Measurements from ENCODE around the gene CSF2RB.

Gene CSF2RB

GRCh38 chr22:36904260-36904880 lies 9.1 kb upstream of the CSF2RB start:
- Histone ChIP-seq H3K27me3 (ENCODE audit: control insufficient read depth, insufficient read depth, low read length) (peaks cover 12% of the 10 kb centered on the region), H3K9me3 (ENCODE audit: control insufficient read depth, insufficient read depth, low read length) (no peaks in the 10 kb centered on the region), H3K27ac (ENCODE audit: low read depth, low read length) (no peak overlapping the region), H3K4me3 (ENCODE audit: low read depth, low read length) (no peak overlapping the region), H3K9ac (ENCODE audit: low read depth, low read length) (no peak overlapping the region), H3K4me1 (ENCODE audit: control insufficient read depth, insufficient read depth, low read length) (peaks cover 13% of the 10 kb centered on the region), H3K36me3 (ENCODE audit: control insufficient read depth, insufficient read depth, low read length) (no peaks in the 10 kb centered on the region)

- H3K27ac ChIP-seq (ENCODE audit: low read depth, low read length), result no peak overlapping the region
- peaks cover 13% of the 10 kb centered on the region for H3K4me1 ChIP-seq (ENCODE audit: control insufficient read depth, insufficient read depth, low read length)
- H3K36me3 ChIP-seq (ENCODE audit: control insufficient read depth, insufficient read depth, low read length), result no peaks in the 10 kb centered on the region
- H3K9me3 ChIP-seq (ENCODE audit: control insufficient read depth, insufficient read depth, low read length), result no peaks in the 10 kb centered on the region
- no peak overlapping the region for H3K9ac ChIP-seq (ENCODE audit: low read depth, low read length)
- H3K4me3 ChIP-seq (ENCODE audit: low read depth, low read length), result no peak overlapping the region
- peaks cover 43% of the 10 kb centered on the region for H3K27me3 ChIP-seq (ENCODE audit: control insufficient read depth, insufficient read depth, low read length)
These were observed 5.9 kb upstream of the CSF2RB start for GRCh38 chr22:36907253-36908195.

DNA sequence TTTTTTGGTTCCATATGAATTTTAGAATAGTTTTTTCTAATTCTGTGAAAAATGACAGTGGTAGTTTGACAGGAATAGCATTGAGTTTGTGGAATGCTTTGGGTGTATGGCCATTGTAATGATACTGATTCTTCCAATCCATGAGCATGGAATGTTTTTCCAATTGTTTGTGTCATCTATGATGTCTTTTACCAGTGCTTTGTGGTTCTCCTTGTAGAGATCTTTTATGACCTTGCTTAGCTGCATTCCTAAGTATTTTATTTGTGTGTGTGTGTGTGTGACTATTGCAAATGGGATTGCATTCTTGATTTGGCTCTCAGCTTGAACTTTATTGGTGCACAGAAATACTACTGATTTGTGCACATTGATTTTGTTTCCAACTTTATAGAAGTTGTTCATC lies 3.0 kb upstream of the CSF2RB start:
- H3K27ac ChIP-seq (ENCODE audit: low read depth, low read length), result no peak overlapping the region
- no peak overlapping the region for H3K4me3 ChIP-seq (ENCODE audit: low read depth, low read length)
- no peaks in the 10 kb centered on the region for H3K36me3 ChIP-seq (ENCODE audit: control insufficient read depth, insufficient read depth, low read length)
- peaks cover 16% of the 10 kb centered on the region for H3K4me1 ChIP-seq (ENCODE audit: control insufficient read depth, insufficient read depth, low read length)
- H3K27me3 ChIP-seq (ENCODE audit: control insufficient read depth, insufficient read depth, low read length), result peaks cover 65% of the 10 kb centered on the region
- H3K9me3 ChIP-seq (ENCODE audit: control insufficient read depth, insufficient read depth, low read length), result no peaks in the 10 kb centered on the region
- no peak overlapping the region for H3K9ac ChIP-seq (ENCODE audit: low read depth, low read length)

GRCh38 chr22:36911887-36912661 lies 1.4 kb upstream of the CSF2RB start:
- Histone ChIP-seq H3K27ac (ENCODE audit: low read depth, low read length) (peak overlapping the region; percentile 74), H3K27me3 (ENCODE audit: control insufficient read depth, insufficient read depth, low read length) (peaks cover 68% of the 10 kb centered on the region)

DNA sequence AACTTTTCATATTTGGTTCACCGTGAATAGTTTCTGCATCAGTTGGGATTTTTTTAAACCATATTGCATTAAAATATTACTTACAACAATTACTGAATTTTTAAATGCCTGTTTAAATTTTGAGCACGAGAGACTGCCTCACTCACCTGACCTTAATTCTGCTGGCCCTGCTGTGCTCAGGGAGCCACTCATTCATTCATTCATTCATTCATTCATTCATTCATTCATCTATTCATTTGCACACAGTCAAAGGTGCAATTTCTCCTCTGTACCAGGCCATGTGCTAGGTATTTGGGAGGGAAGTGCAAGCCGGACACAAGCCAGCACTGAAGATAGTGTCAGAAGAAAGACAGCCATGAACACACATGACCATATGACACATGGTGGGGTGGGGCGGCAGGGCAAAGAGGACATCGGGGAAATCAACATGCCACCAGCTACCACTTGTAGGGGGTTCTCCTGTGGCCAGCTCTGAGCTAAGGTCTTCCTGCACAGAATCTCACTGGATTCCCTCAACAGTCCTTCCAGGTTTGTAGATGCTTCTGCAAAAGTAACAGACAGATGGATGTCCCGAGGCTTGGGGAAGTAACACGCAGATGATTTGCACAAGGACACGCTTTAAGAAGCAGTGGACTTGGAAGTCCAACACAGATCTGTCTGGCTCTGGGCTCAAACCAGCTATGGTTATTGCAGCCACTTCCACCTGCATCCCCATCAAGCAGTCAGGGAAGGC lies 568 bp upstream of the CSF2RB start:
- Histone ChIP-seq H3K9ac (ENCODE audit: low read depth, low read length) (no peak overlapping the region), H3K4me1 (ENCODE audit: control insufficient read depth, insufficient read depth, low read length) (peaks cover 16% of the 10 kb centered on the region), H3K9me3 (ENCODE audit: control insufficient read depth, insufficient read depth, low read length) (no peaks in the 10 kb centered on the region), H3K4me3 (ENCODE audit: low read depth, low read length) (no peak overlapping the region), H3K27me3 (ENCODE audit: control insufficient read depth, insufficient read depth, low read length) (peaks cover 68% of the 10 kb centered on the region), H3K27ac (ENCODE audit: low read depth, low read length) (peak overlapping the region; percentile 74), H3K36me3 (ENCODE audit: control insufficient read depth, insufficient read depth, low read length) (no peaks in the 10 kb centered on the region)

More at GRCh38 chr22:36911887-36912661, 1.4 kb upstream of the CSF2RB start:
- H3K4me1 ChIP-seq (ENCODE audit: control insufficient read depth, insufficient read depth, low read length), result peaks cover 16% of the 10 kb centered on the region
- peak overlapping the region; percentile 1 for H3K4me3 ChIP-seq (ENCODE audit: low read depth, low read length)
- H3K9ac ChIP-seq (ENCODE audit: low read depth, low read length), result no peak overlapping the region
- H3K36me3 ChIP-seq (ENCODE audit: control insufficient read depth, insufficient read depth, low read length), result no peaks in the 10 kb centered on the region
- no peaks in the 10 kb centered on the region for H3K9me3 ChIP-seq (ENCODE audit: control insufficient read depth, insufficient read depth, low read length)

GRCh38 chr22:36914390-36914752 lies 943 bp downstream of the CSF2RB start:
- no peaks in the 10 kb centered on the region for H3K9me3 ChIP-seq (ENCODE audit: control insufficient read depth, insufficient read depth, low read length)
- no peak overlapping the region for H3K27ac ChIP-seq (ENCODE audit: low read depth, low read length)
- no peak overlapping the region for H3K4me3 ChIP-seq (ENCODE audit: low read depth, low read length)
- H3K36me3 ChIP-seq (ENCODE audit: control insufficient read depth, insufficient read depth, low read length), result no peaks in the 10 kb centered on the region
- no peak overlapping the region for H3K9ac ChIP-seq (ENCODE audit: low read depth, low read length)
- peaks cover 16% of the 10 kb centered on the region for H3K4me1 ChIP-seq (ENCODE audit: control insufficient read depth, insufficient read depth, low read length)
- H3K27me3 ChIP-seq (ENCODE audit: control insufficient read depth, insufficient read depth, low read length), result peaks cover 56% of the 10 kb centered on the region

DNA sequence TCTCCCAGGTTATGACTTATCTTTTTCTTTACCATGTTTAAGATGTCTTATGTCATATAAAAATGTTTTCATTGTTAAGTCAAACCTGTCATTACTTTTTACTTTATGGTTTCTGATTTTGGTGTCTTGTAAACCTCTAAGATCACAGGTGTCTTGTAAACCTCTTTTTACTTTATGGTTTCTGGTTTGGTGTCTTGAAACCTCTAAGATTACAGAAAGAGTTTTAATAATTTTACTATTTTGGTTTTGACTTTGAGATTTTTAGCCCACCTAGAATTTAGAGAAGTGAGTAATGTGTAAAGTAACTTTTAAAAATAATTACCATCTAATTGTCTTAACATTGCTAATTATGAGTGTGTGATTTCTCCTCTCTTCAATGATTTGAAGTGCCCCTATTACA lies 2.6 kb downstream of the CSF2RB start:
- H3K9ac ChIP-seq (ENCODE audit: low read depth, low read length), result no peak overlapping the region

GRCh38 chr22:36918586-36919284 lies 5.3 kb downstream of the CSF2RB start:
- H3K9ac ChIP-seq (ENCODE audit: low read depth, low read length), result no peak overlapping the region
- H3K27ac ChIP-seq (ENCODE audit: low read depth, low read length), result no peak overlapping the region
- no peaks in the 10 kb centered on the region for H3K36me3 ChIP-seq (ENCODE audit: control insufficient read depth, insufficient read depth, low read length)
- H3K9me3 ChIP-seq (ENCODE audit: control insufficient read depth, insufficient read depth, low read length), result no peaks in the 10 kb centered on the region
- H3K27me3 ChIP-seq (ENCODE audit: control insufficient read depth, insufficient read depth, low read length), result peaks cover 13% of the 10 kb centered on the region
- no peaks in the 10 kb centered on the region for H3K4me1 ChIP-seq (ENCODE audit: control insufficient read depth, insufficient read depth, low read length)
- no peak overlapping the region for H3K4me3 ChIP-seq (ENCODE audit: low read depth, low read length)

More for the DNA sequence above, 2.6 kb downstream of the CSF2RB start:
- H3K4me1 ChIP-seq (ENCODE audit: control insufficient read depth, insufficient read depth, low read length), result peaks cover 14% of the 10 kb centered on the region
- peaks cover 40% of the 10 kb centered on the region for H3K27me3 ChIP-seq (ENCODE audit: control insufficient read depth, insufficient read depth, low read length)
- no peaks in the 10 kb centered on the region for H3K9me3 ChIP-seq (ENCODE audit: control insufficient read depth, insufficient read depth, low read length)
- H3K36me3 ChIP-seq (ENCODE audit: control insufficient read depth, insufficient read depth, low read length), result no peaks in the 10 kb centered on the region
- H3K27ac ChIP-seq (ENCODE audit: low read depth, low read length), result no peak overlapping the region
- H3K4me3 ChIP-seq (ENCODE audit: low read depth, low read length), result no peak overlapping the region

DNA sequence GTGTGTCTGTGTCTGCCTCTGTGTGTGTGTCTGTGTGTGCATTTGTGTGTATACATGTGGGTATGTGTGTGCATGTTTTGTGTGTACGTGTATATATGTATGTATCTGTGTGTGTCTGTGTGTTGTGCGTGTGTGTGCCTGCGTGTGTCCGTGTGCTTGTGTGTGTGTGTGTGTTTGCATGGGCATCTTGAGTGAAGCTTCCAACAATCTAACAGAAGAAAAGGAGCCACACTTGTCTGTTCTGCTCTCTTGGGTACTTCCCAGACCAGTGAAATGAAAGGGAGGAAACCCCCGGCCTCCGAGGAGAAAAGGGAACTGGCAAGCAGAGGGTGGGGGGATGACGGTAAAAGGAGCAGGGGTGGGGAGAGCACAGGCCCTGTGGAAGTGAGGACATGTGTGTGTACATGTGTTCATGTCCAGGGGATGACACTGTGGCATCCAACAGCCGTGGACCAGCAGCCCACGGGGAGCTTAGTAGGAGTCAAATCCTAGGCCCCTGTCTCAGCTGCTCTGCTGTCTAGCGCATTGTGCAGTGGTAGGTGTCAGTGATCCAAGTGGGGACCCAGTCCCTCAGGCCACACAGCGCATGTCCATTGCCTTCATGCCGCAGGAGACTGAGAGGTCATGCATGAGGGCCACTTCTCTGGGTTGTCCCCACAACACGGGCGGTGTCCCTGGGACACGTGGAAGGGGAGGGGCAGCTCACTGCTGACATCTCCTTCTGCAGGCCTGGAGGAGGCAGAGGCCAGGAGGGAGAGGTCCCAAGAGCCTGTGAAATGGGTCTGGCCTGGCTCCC lies 8.1 kb downstream of the CSF2RB start:
- no peak overlapping the region for H3K4me3 ChIP-seq (ENCODE audit: low read depth, low read length)
- H3K9ac ChIP-seq (ENCODE audit: low read depth, low read length), result no peak overlapping the region
- no peak overlapping the region for H3K27ac ChIP-seq (ENCODE audit: low read depth, low read length)
- peaks cover 3% of the 10 kb centered on the region; the same call in 1 of the 2 replicates for H3K27me3 ChIP-seq (ENCODE audit: control insufficient read depth, insufficient read depth, low read length)
- no peaks in the 10 kb centered on the region for H3K4me1 ChIP-seq (ENCODE audit: control insufficient read depth, insufficient read depth, low read length)
- H3K36me3 ChIP-seq (ENCODE audit: control insufficient read depth, insufficient read depth, low read length), result no peaks in the 10 kb centered on the region
- no peaks in the 10 kb centered on the region for H3K9me3 ChIP-seq (ENCODE audit: control insufficient read depth, insufficient read depth, low read length)

Measured in HUES48 (cell line).